Liver (tissue), 9 donors: ENCODE data around the gene RCBTB1. TPM values are rescaled to one million over a fixed set of nuclear protein-coding genes. Genes with fewer than 3 reads are reported as not detected.

ENCODE experiments used
- DNase-seq: peaks from one replicate; pipeline ENCODE4 v3.0.0-alpha.2; 2017; ENCODE audit warnings: low spot score
- H3K27ac ChIP-seq, 2 donors: one replicate each; pipeline ENCODE4 v1.7.0; 2013; ENCODE audit warnings: inconsistent platforms in 2 of 2, low read length in 2 of 2, control low read depth in 1 of 2, low read depth in 1 of 2, mild to moderate bottlenecking in 1 of 2
- H3K27me3 ChIP-seq, 4 donors: one replicate each; pipeline versions ENCODE4 v1.6.1 to v1.7.0; 2013; ENCODE audit warnings: low read length in 3 of 4, inconsistent platforms in 1 of 4, mild to moderate bottlenecking in 1 of 4, moderate library complexity in 1 of 4; ENCODE audit not compliant: control insufficient read depth in 4 of 4, insufficient read depth in 4 of 4
- H3K36me3 ChIP-seq, 4 donors: one replicate each; pipeline versions ENCODE4 v1.6.1 to v1.7.0; 2013; ENCODE audit warnings: low read length in 3 of 4, mild to moderate bottlenecking in 3 of 4, low read depth in 1 of 4, moderate library complexity in 1 of 4; ENCODE audit not compliant: control insufficient read depth in 4 of 4, insufficient read depth in 3 of 4
- H3K4me1 ChIP-seq, 4 donors: one replicate each; pipeline versions ENCODE4 v1.6.1 to v1.7.0; 2013; ENCODE audit warnings: low read length in 3 of 4, mild to moderate bottlenecking in 3 of 4, moderate library complexity in 1 of 4; ENCODE audit not compliant: control insufficient read depth in 4 of 4, insufficient read depth in 4 of 4
- H3K4me3 ChIP-seq, 3 donors: one replicate each; pipeline versions ENCODE4 v1.6.1 to v1.7.0; 2013; ENCODE audit warnings: low read length in 3 of 3, control low read depth in 1 of 3, low read depth in 1 of 3, mild to moderate bottlenecking in 1 of 3
- H3K9ac ChIP-seq, 2 donors: one replicate each; pipeline ENCODE4 v1.7.0; 2013; ENCODE audit warnings: low read length in 2 of 2, mild to moderate bottlenecking in 2 of 2, moderate library complexity in 2 of 2, control low read depth in 1 of 2, low read depth in 1 of 2
- H3K9me3 ChIP-seq, 4 donors: one replicate each; pipeline versions ENCODE4 v1.6.1 to v1.7.0; 2013; ENCODE audit warnings: low read length in 3 of 4; ENCODE audit not compliant: control insufficient read depth in 4 of 4
- CTCF ChIP-seq: fragments of 150-350 bp; IDR thresholded peaks from 2 replicates; pipeline ENCODE4 v1.5.1; 2017; ENCODE audit warnings: improper control_type of control experiment, low read depth, low read length; ENCODE audit not compliant: missing input control
- EGR1 ChIP-seq, 2 donors: IDR thresholded peaks; 2 replicates each; pipeline ENCODE4 v1.6.1; 2016 to 2018; ENCODE audit warnings: antibody characterized with exemption in 2 of 2, low read depth in 2 of 2
- FOXA1 ChIP-seq: IDR thresholded peaks from 2 replicates; pipeline ENCODE4 v1.6.1; 2016; ENCODE audit warnings: antibody characterized with exemption
- FOXA2 ChIP-seq: IDR thresholded peaks from 2 replicates; pipeline ENCODE4 v1.6.1; 2016; ENCODE audit warnings: antibody characterized with exemption
- GABPA ChIP-seq, 2 donors: IDR thresholded peaks in 1 of 2; conservative IDR thresholded peaks in 1 of 2; 2 replicates each; pipeline ENCODE4 v1.6.1; 2016; ENCODE audit warnings: antibody characterized with exemption in 2 of 2, mild to moderate bottlenecking in 1 of 2, moderate library complexity in 1 of 2
- HNF4G ChIP-seq: IDR thresholded peaks from 2 replicates; pipeline ENCODE4 v1.6.1; 2016; ENCODE audit warnings: antibody characterized with exemption
- JUND ChIP-seq, 2 donors: IDR thresholded peaks; 2 replicates each; pipeline ENCODE4 v1.6.1; 2016; ENCODE audit warnings: antibody characterized with exemption in 2 of 2
- MAX ChIP-seq: IDR thresholded peaks from 2 replicates; pipeline ENCODE4 v1.6.1; 2016; ENCODE audit warnings: antibody characterized with exemption
- NR2F2 ChIP-seq: IDR thresholded peaks from 2 replicates; pipeline ENCODE4 v1.6.1; 2016; ENCODE audit warnings: antibody characterized with exemption
- RAD21 ChIP-seq, 2 donors: IDR thresholded peaks; 2 replicates each; pipeline ENCODE4 v1.6.1; 2016; ENCODE audit warnings: antibody characterized with exemption in 2 of 2, mild to moderate bottlenecking in 2 of 2
- REST ChIP-seq: IDR thresholded peaks from 2 replicates; pipeline ENCODE4 v1.6.1; 2016; ENCODE audit warnings: antibody characterized with exemption, mild to moderate bottlenecking
- RXRA ChIP-seq, 2 donors: IDR thresholded peaks; 2 replicates each; pipeline ENCODE4 v1.6.1; 2017 to 2018; ENCODE audit warnings: antibody characterized with exemption in 2 of 2, mild to moderate bottlenecking in 1 of 2
- SP1 ChIP-seq: IDR thresholded peaks from 2 replicates; pipeline ENCODE4 v1.6.1; 2018; ENCODE audit warnings: antibody characterized with exemption, mild to moderate bottlenecking
- TAF1 ChIP-seq: conservative IDR thresholded peaks from 2 replicates; pipeline ENCODE4 v1.6.1; 2016; ENCODE audit warnings: antibody characterized with exemption, mild to moderate bottlenecking
- YY1 ChIP-seq: IDR thresholded peaks from 2 replicates; pipeline ENCODE4 v1.6.1; 2016; ENCODE audit warnings: antibody characterized with exemption, mild to moderate bottlenecking
- ZBTB33 ChIP-seq: IDR thresholded peaks from 2 replicates; pipeline ENCODE4 v1.6.1; 2016; ENCODE audit warnings: antibody characterized with exemption
- WGBS: extraction: QIAGEN DNeasy Blood & Tissue Kit; methylation state at CpG from one replicate; pipeline ENCODE4 v1.1.7; 2013; 5-methylcytosine and 5-hydroxymethylcytosine counted together
- polyA plus RNA-seq, 2 donors: library from polyadenylated mRNA; stranded (reverse) in 1 of 2; unstranded in 1 of 2; fragments of 200-250 nt in 1 of 2; fragments of >200 nt in 1 of 2; fragmentation: Nextera tagmentation in 1 of 2; extraction: Ambion mirVana in 1 of 2; gene quantifications; one replicate each; pipeline versions ENCODE4 v1.2.1 to v1.2.3, GENCODE V29; 2013 to 2015
- total RNA-seq, 2 donors: library from RNA; depleted of rRNA; stranded (reverse); fragments of >200 nt; gene quantifications; one replicate each; pipeline ENCODE4 v1.2.3, GENCODE V29; 2014
- donor health status: healthy.
- donor health status: healthy.
- donor health status: healthy.
- donor health status: healthy.
- donor health status: healthy.

Gene RCBTB1
- total and polyA plus RNA-seq, 4 donors, result 3.9 to 9.0 (median 6.5) TPM

GRCh38 chr13:49553888-49554287 is 31.5 kb downstream of the RCBTB1 start (continued):
- no peak for TF ChIP-seq REST
- TF ChIP-seq FOXA2, result no peak

- 89% methylated on average over 10 of the region's 10 CpGs for WGBS
- Histone ChIP-seq H3K27ac (no peak overlapping the region), H3K36me3 (peaks cover 0 to 4% (median 3%) of the 10 kb centered on the region in 4 donors)
These were observed 34.3 kb downstream of the RCBTB1 start for GRCh38 chr13:49550942-49551644.

More at GRCh38 chr13:49550942-49551644, 34.3 kb downstream of the RCBTB1 start:
- Histone ChIP-seq H3K4me3 (no peak overlapping the region), H3K4me1 (no peaks in the 10 kb centered on the region), H3K9ac (no peak overlapping the region), H3K9me3 (no peaks in the 10 kb centered on the region), H3K27me3 (no peaks in the 10 kb centered on the region)
- TF ChIP-seq RXRA (IDR thresholded peaks at IDR 0.05), result no peak
- TF ChIP-seq FOXA2, result no peak
- no peak for TF ChIP-seq SP1
- TF ChIP-seq CTCF, result no peak
- no peak for TF ChIP-seq EGR1 (IDR thresholded peaks at IDR 0.05; ENCODE audit: low read depth in 2 of 2)
- no peak for TF ChIP-seq REST
- no peak for TF ChIP-seq GABPA (IDR thresholded peaks at IDR 0.05 in 1 of 2, conservative IDR thresholded peaks at IDR 0.05 in 1 of 2)
- no peak for TF ChIP-seq RAD21 (IDR thresholded peaks at IDR 0.05)
- TF ChIP-seq NR2F2, result no peak
- no peak for TF ChIP-seq ZBTB33
- no peak for TF ChIP-seq FOXA1
- no peak for TF ChIP-seq TAF1
- TF ChIP-seq MAX, result no peak
- no peak for TF ChIP-seq JUND (IDR thresholded peaks at IDR 0.05)
- no peak for TF ChIP-seq YY1
- no peak for TF ChIP-seq HNF4G
- no peak for DNase-seq
